HepG2 (cell line): Measurements from ENCODE around the gene TMEM141. TPM values are rescaled to one million over a fixed set of nuclear protein-coding genes. Genes with fewer than 3 reads are reported as not detected.

Source experiments
- FUBP1 ChIP-seq: sonication (generic); formaldehyde crosslinking; IDR thresholded peaks from 2 replicates; pipeline ENCODE4 v1.5.1; 2020; ENCODE audit warnings: missing genetic modification reagents, mild to moderate bottlenecking, borderline replicate concordance
- GLI4 ChIP-seq: sonication (generic); formaldehyde crosslinking; IDR thresholded peaks from 2 replicates; pipeline ENCODE4 v1.5.1; 2020; ENCODE audit warnings: missing genetic modification reagents, mild to moderate bottlenecking, moderate library complexity, borderline replicate concordance
- KMT2B ChIP-seq: IDR thresholded peaks from 2 replicates; pipeline ENCODE4 v1.6.1; 2016; ENCODE audit warnings: missing genetic modification reagents, missing compliant biosample characterization
- LRRFIP1 ChIP-seq: sonication (generic); formaldehyde crosslinking; conservative IDR thresholded peaks from 2 replicates; pipeline ENCODE4 v1.4.0; 2020; ENCODE audit warnings: missing genetic modification reagents
- MED13 ChIP-seq: sonication (generic); formaldehyde crosslinking; IDR thresholded peaks from 2 replicates; pipeline ENCODE4 v1.5.0; 2020; ENCODE audit warnings: missing genetic modification reagents
- REL ChIP-seq: sonication (generic); formaldehyde crosslinking; conservative IDR thresholded peaks from 2 replicates; pipeline ENCODE4 v1.8.0; 2022; ENCODE audit warnings: mild to moderate bottlenecking, missing genetic modification reagents, moderate library complexity
- ZNF557 ChIP-seq: sonication (generic); formaldehyde crosslinking; IDR thresholded peaks from 2 replicates; pipeline ENCODE4 v1.4.0; 2020; ENCODE audit warnings: missing genetic modification reagents
- ZUFSP ChIP-seq: sonication (generic); formaldehyde crosslinking; IDR thresholded peaks from 2 replicates; pipeline ENCODE4 v1.9.0; 2021; ENCODE audit warnings: missing genetic modification reagents, mild to moderate bottlenecking, borderline replicate concordance
- polyA plus RNA-seq, 8 experiments: library from polyadenylated mRNA; depleted of rRNA in 3 of 8; stranded (reverse) in 7 of 8; unstranded in 1 of 8; fragments of >200 nt; fragmentation: Illumina TruSeq in 4 of 8; extraction: Trizol in 4 of 8; gene quantifications; 2 replicates each; pipeline versions ENCODE4 v1.2.1 to v1.2.3, GENCODE V29; 2011 to 2016; ENCODE audit warnings: low read depth in 4 of 8, missing spikeins in 1 of 8, mixed read lengths in 1 of 8; ENCODE audit not compliant: insufficient read depth in 1 of 8
- total RNA-seq, 5 experiments: library from RNA; depleted of rRNA; stranded (reverse); fragments of >200 nt; fragmentation: Illumina TruSeq; extraction: Trizol; gene quantifications; 2 replicates each; pipeline ENCODE4 v1.2.3, GENCODE V29; 2016; ENCODE audit warnings: low read depth in 1 of 5
- TF ChIP-seq, protein P1 (sequence below): sonication (generic); formaldehyde crosslinking; IDR thresholded peaks from 2 replicates; pipeline ENCODE4 v1.8.1; 2023; ENCODE audit warnings: mild to moderate bottlenecking, missing genetic modification reagents
- TF ChIP-seq, protein P2 (sequence below): sonication (generic); formaldehyde crosslinking; IDR thresholded peaks from 2 replicates; pipeline ENCODE4 v1.9.0; 2022; ENCODE audit warnings: missing genetic modification reagents, mild to moderate bottlenecking, borderline replicate concordance
- TF ChIP-seq, protein P3 (sequence below): IDR thresholded peaks from 2 replicates; pipeline ENCODE4 v1.6.1; 2016; ENCODE audit warnings: low read depth
- TF ChIP-seq, protein P4 (sequence below): sonication (generic); formaldehyde crosslinking; IDR thresholded peaks from 2 replicates; pipeline ENCODE4 v1.8.0; 2022; ENCODE audit warnings: low read depth, missing genetic modification reagents

TMEM141 gene
- total and polyA plus RNA-seq, 2 of the 13 experiments (the other 11 are each of a cell fraction or from before 2014, with no cell fraction given) = 81.0 to 202 TPM

DNA sequence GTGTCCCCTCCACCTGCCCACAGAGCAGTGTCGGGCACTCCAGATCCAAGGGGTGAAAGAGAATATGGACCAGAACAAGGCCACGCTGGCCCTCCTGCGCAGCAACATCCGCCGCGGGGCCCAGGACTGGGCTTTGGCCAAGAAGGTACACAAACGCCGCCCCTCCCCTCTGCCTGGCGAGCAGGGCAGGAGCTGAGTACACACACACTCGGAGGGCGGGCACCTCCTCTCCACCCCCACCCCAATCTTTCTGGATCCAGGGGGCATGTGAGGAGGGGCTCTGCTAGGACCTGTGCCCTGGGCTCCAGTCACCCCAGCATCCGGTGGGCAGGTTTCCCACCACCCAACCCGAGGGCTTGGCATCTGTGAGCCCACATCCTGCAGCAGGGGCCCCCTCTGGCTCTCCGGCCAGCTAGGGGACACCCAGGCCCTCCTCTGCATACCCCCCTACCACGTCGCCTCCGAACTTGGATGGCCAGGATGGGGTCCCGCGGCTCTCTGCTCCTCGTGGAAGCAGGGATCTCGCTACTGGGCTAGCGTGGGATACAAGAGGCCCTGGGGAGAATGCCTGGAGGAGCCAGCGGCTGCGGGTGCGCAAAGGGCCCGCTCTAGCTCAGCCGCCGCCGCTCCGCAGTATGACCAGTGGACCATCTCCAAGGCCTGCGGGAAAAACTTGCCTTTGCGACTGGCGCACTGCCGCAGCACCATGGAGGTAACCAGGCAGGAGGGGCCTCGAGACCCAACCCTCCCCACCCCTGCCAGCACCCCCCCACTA is 8.1 kb downstream of the TMEM141 start (continued):
- TF ChIP-seq, protein P1, sequence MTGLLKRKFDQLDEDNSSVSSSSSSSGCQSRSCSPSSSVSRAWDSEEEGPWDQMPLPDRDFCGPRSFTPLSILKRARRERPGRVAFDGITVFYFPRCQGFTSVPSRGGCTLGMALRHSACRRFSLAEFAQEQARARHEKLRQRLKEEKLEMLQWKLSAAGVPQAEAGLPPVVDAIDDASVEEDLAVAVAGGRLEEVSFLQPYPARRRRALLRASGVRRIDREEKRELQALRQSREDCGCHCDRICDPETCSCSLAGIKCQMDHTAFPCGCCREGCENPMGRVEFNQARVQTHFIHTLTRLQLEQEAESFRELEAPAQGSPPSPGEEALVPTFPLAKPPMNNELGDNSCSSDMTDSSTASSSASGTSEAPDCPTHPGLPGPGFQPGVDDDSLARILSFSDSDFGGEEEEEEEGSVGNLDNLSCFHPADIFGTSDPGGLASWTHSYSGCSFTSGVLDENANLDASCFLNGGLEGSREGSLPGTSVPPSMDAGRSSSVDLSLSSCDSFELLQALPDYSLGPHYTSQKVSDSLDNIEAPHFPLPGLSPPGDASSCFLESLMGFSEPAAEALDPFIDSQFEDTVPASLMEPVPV = no peak; the same call in 1 of the 2 replicates
- TF ChIP-seq FUBP1 = no peak
- TF ChIP-seq ZUFSP = no peak
- peak; percentile 52; the same call in 1 of the 2 replicates for TF ChIP-seq MED13 (CRISPR knock-in tag)
- TF ChIP-seq ZNF557 (CRISPR knock-in tag) = peak; percentile 84; the same call in 1 of the 2 replicates
- TF ChIP-seq KMT2B (CRISPR knock-in tag) = peak; percentile 36; the same call in 1 of the 2 replicates
- TF ChIP-seq, protein P2, sequence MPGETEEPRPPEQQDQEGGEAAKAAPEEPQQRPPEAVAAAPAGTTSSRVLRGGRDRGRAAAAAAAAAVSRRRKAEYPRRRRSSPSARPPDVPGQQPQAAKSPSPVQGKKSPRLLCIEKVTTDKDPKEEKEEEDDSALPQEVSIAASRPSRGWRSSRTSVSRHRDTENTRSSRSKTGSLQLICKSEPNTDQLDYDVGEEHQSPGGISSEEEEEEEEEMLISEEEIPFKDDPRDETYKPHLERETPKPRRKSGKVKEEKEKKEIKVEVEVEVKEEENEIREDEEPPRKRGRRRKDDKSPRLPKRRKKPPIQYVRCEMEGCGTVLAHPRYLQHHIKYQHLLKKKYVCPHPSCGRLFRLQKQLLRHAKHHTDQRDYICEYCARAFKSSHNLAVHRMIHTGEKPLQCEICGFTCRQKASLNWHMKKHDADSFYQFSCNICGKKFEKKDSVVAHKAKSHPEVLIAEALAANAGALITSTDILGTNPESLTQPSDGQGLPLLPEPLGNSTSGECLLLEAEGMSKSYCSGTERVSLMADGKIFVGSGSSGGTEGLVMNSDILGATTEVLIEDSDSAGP = no peak
- TF ChIP-seq GLI4 = peak; percentile 86; the same call in 1 of the 2 replicates
- TF ChIP-seq REL (CRISPR knock-in tag) = peak; percentile 95
- TF ChIP-seq, protein P3, sequence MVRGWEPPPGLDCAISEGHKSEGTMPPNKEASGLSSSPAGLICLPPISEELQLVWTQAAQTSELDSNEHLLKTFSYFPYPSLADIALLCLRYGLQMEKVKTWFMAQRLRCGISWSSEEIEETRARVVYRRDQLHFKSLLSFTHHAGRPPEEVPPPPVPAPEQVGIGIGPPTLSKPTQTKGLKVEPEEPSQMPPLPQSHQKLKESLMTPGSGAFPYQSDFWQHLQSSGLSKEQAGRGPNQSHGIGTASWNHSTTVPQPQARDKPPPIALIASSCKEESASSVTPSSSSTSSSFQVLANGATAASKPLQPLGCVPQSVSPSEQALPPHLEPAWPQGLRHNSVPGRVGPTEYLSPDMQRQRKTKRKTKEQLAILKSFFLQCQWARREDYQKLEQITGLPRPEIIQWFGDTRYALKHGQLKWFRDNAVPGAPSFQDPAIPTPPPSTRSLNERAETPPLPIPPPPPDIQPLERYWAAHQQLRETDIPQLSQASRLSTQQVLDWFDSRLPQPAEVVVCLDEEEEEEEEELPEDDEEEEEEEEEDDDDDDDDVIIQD (CRISPR knock-in tag) = peak; percentile 62; the same call in 1 of the 2 replicates
- TF ChIP-seq, protein P4, sequence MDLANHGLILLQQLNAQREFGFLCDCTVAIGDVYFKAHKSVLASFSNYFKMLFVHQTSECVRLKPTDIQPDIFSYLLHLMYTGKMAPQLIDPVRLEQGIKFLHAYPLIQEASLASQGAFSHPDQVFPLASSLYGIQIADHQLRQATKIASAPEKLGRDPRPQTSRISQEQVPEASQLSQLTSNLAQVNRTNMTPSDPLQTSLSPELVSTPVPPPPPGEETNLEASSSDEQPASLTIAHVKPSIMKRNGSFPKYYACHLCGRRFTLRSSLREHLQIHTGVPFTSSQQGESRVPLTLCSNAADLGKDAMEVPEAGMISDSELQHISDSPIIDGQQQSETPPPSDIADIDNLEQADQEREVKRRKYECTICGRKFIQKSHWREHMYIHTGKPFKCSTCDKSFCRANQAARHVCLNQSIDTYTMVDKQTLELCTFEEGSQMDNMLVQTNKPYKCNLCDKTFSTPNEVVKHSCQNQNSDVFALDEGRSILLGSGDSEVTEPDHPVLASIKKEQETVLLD (CRISPR knock-in tag) = peak; percentile 49
- no peak for TF ChIP-seq LRRFIP1 (CRISPR knock-in tag)
